Bronchial epithelial cell (primary cell): Measurements from ENCODE around the gene DDIT4. TPM values are rescaled to one million over a fixed set of nuclear protein-coding genes. Genes with fewer than 3 reads are reported as not detected.
A peak's percentile ranks its signal among the peaks of the same experiment; 100 is the strongest.

Experiments used
- DNase-seq: peaks from one replicate; pipeline ENCODE4 v3.0.0-alpha.2; 2010; ENCODE audit warnings: low read depth
- FAIRE-seq: peaks from 2 replicates; lab custom pipeline; 2011; peaks lifted over from hg19 to GRCh38; lab: Jason Lieb, UNC
- H3K27me3 ChIP-seq: 2 replicates; pipeline ENCODE4 v1.5.1; 2011; ENCODE audit warnings: low read length; ENCODE audit not compliant: control insufficient read depth, insufficient read depth
- H3K36me3 ChIP-seq: 2 replicates; pipeline ENCODE4 v1.5.1; 2011; ENCODE audit warnings: low read length; ENCODE audit not compliant: control insufficient read depth, insufficient read depth
- H3K4me3 ChIP-seq: 2 replicates; pipeline ENCODE4 v1.5.1; 2011; ENCODE audit warnings: mild to moderate bottlenecking, low read depth, low read length, control low read depth
- CTCF ChIP-seq: IDR thresholded peaks from 2 replicates; pipeline ENCODE4 v1.5.1; 2011; ENCODE audit warnings: mild to moderate bottlenecking, moderate library complexity, low read length, control low read depth, inconsistent platforms; ENCODE audit not compliant: insufficient read depth, severe bottlenecking
- total RNA-seq: library from RNA; depleted of rRNA; stranded (reverse); fragments of >200 nt; gene quantifications from 2 replicates; pipeline ENCODE4 v1.2.1, GENCODE V29; 2014

The DDIT4 gene
- total RNA-seq, 1 donor from 2014 or later = 2,437 TPM

- H3K27me3 ChIP-seq = no peaks in the 10 kb centered on the region
- peaks cover 18% of the 10 kb centered on the region for H3K36me3 ChIP-seq
- DNase-seq = no peak
- peak; percentile 61 for TF ChIP-seq CTCF
- FAIRE-seq = no peak
- H3K4me3 ChIP-seq = peak overlapping the region; percentile 80
Measured at GRCh38 chr10:72274730-72275350, 1.1 kb downstream of the DDIT4 start.

- H3K27me3 ChIP-seq = no peaks in the 10 kb centered on the region
Measured at GRCh38 chr10:72275351-72276012, 1.8 kb downstream of the DDIT4 start.

GRCh38 chr10:72276013-72276387 is 2.3 kb downstream of the DDIT4 start:
- peak overlapping the region; percentile 80 for H3K4me3 ChIP-seq
- peak; percentile 84 for DNase-seq
- peaks cover 18% of the 10 kb centered on the region for H3K36me3 ChIP-seq
- no peak for TF ChIP-seq CTCF
- FAIRE-seq = no peak
- no peaks in the 10 kb centered on the region for H3K27me3 ChIP-seq

More at GRCh38 chr10:72275351-72276012, 1.8 kb downstream of the DDIT4 start:
- no peak for DNase-seq
- peaks cover 18% of the 10 kb centered on the region for H3K36me3 ChIP-seq
- no peak for TF ChIP-seq CTCF
- FAIRE-seq = no peak
- peak overlapping the region; percentile 80 for H3K4me3 ChIP-seq

GRCh38 chr10:72276421-72277339 is 3.0 kb downstream of the DDIT4 start:
- peak; percentile 52 for FAIRE-seq
- no peak for TF ChIP-seq CTCF
- peak; percentile 86 for DNase-seq
- peak overlapping the region; percentile 80 for H3K4me3 ChIP-seq
- H3K36me3 ChIP-seq = peaks cover 18% of the 10 kb centered on the region
- no peaks in the 10 kb centered on the region for H3K27me3 ChIP-seq

- TF ChIP-seq CTCF = no peak
- H3K4me3 ChIP-seq = no peak overlapping the region
- DNase-seq = no peak
- FAIRE-seq = no peak
- H3K36me3 ChIP-seq = peaks cover 18% of the 10 kb centered on the region
- H3K27me3 ChIP-seq = no peaks in the 10 kb centered on the region
Measured at GRCh38 chr10:72277340-72277995, 3.7 kb downstream of the DDIT4 start.
